PC-3 (cell line): ENCODE data around the gene RIMBP3C. TPM values are rescaled to one million over a fixed set of nuclear protein-coding genes. Genes with fewer than 3 reads are reported as not detected.
"Not testable (repeated sequence)": the region's sequence is repeated elsewhere in the genome, so short reads cannot be mapped to it uniquely, and the experiment has no call there.

Experiments used
- ATAC-seq: fragments of 200-7000 bp; cut with Tn5 transposase; 2 replicates; pipeline ENCODE4 v1.9.1; 2020; ENCODE audit warnings: mild to moderate bottlenecking, moderate library complexity
- BruUV-seq: library from RNA; stranded (reverse); fragments of 400-500 nt; replicated peaks from 2 replicates; lab custom pipeline; 2021; lab: Mats Ljungman, UMichigan
- CTCF ChIA-PET: fragments of 300-600 bp; sonication (Branson Sonifier 250); formaldehyde crosslinking; loops from one replicate; lab custom pipeline; 2022; ENCODE audit warnings: antibody characterized with exemption; lab: Charles Lee
- POLR2A ChIA-PET: fragments of 300-600 bp; sonication (Branson Sonifier 250); formaldehyde crosslinking; loops from one replicate; lab custom pipeline; 2022; ENCODE audit warnings: antibody characterized with exemption; ENCODE audit not compliant: unreplicated experiment; lab: Charles Lee
- DNase-seq: peaks from one replicate; pipeline ENCODE4 v3.0.0-alpha.2; 2015
- H2AFZ ChIP-seq: fragments of 300-600 bp; sonication (generic); 2 replicates; pipeline ENCODE4 v1.6.0; 2016; ENCODE audit warnings: antibody characterized with exemption, low read length
- H3F3A ChIP-seq: fragments of 300-600 bp; sonication (generic); one replicate; pipeline ENCODE4 v1.6.0; 2017; ENCODE audit warnings: antibody characterized with exemption, low read length, control low read depth, mild to moderate bottlenecking; ENCODE audit not compliant: unreplicated experiment
- H3K27ac ChIP-seq: fragments of 300-600 bp; sonication (generic); 2 replicates; pipeline ENCODE4 v1.5.1; 2016; ENCODE audit warnings: mild to moderate bottlenecking, low read length
- H3K27me3 ChIP-seq: fragments of 300-600 bp; sonication (generic); 2 replicates; pipeline ENCODE4 v1.6.1; 2016; ENCODE audit warnings: low read length, mixed read lengths
- H3K36me3 ChIP-seq: fragments of 300-600 bp; sonication (generic); 2 replicates; pipeline ENCODE4 v1.6.1; 2016; ENCODE audit warnings: low read depth, mixed run types, low read length, mixed read lengths
- H3K4me1 ChIP-seq: fragments of 300-600 bp; sonication (generic); 2 replicates; pipeline ENCODE4 v1.5.1; 2016; ENCODE audit warnings: low read length; ENCODE audit not compliant: insufficient read depth
- H3K4me2 ChIP-seq: fragments of 300-600 bp; sonication (generic); 2 replicates; pipeline ENCODE4 v1.6.0; 2016; ENCODE audit warnings: low read length
- H3K4me3 ChIP-seq: fragments of 300-600 bp; sonication (generic); 2 replicates; pipeline ENCODE4 v1.5.1; 2016; ENCODE audit warnings: mild to moderate bottlenecking, low read length, mixed read lengths
- H3K79me2 ChIP-seq: fragments of 300-600 bp; sonication (generic); 2 replicates; pipeline ENCODE4 v1.6.1; 2017; ENCODE audit warnings: low read length, mixed read lengths
- H3K9ac ChIP-seq: fragments of 300-600 bp; sonication (generic); 2 replicates; pipeline ENCODE4 v1.6.0; 2016; ENCODE audit warnings: mild to moderate bottlenecking, low read length
- H3K9me2 ChIP-seq: fragments of 300-600 bp; sonication (generic); replicated peaks from 2 replicates; pipeline ENCODE4 v1.6.1; 2016; ENCODE audit warnings: mixed run types, low read length, mixed read lengths
- H3K9me3 ChIP-seq: fragments of 300-600 bp; sonication (generic); 2 replicates; pipeline ENCODE4 v1.6.1; 2016; ENCODE audit warnings: low read length, mixed read lengths
- H4K20me1 ChIP-seq: fragments of 300-600 bp; sonication (generic); 2 replicates; pipeline ENCODE4 v1.6.1; 2016; ENCODE audit warnings: low read length, mixed read lengths
- intact Hi-C: fragments of 100-400 bp; cut with micrococcal nuclease; formaldehyde crosslinking; loops from 2 replicates; pipeline ENCODE4 v1.9.0; 2023
- total RNA-seq: library from RNA; depleted of rRNA; stranded (reverse); fragments of >200 nt; gene quantifications from 2 replicates; pipeline ENCODE4 v1.2.3, GENCODE V29; 2014

The RIMBP3C gene
- total RNA-seq, 1 experiment from 2014 or later = not detected

GRCh38 chr22:21526705-21527500 is 24.4 kb downstream of the RIMBP3C start:
- POLR2A ChIA-PET, H3K79me2 ChIP-seq, H4K20me1 ChIP-seq, H2AFZ ChIP-seq, ATAC-seq, CTCF ChIA-PET, H3K9ac ChIP-seq, H3K4me1 ChIP-seq, DNase-seq, BruUV-seq, intact Hi-C loops, H3K9me2 ChIP-seq, H3F3A ChIP-seq, H3K27ac ChIP-seq, H3K4me2 ChIP-seq, H3K27me3 ChIP-seq, H3K9me3 ChIP-seq, H3K36me3 ChIP-seq, H3K4me3 ChIP-seq: not testable (repeated sequence)

- H3K27ac ChIP-seq, DNase-seq, H3K4me1 ChIP-seq, CTCF ChIA-PET, intact Hi-C loops, POLR2A ChIA-PET, H4K20me1 ChIP-seq, BruUV-seq, H3K9me3 ChIP-seq, H3F3A ChIP-seq, H3K4me3 ChIP-seq, H3K36me3 ChIP-seq, H3K9ac ChIP-seq, H2AFZ ChIP-seq, H3K79me2 ChIP-seq, H3K4me2 ChIP-seq, H3K27me3 ChIP-seq, H3K9me2 ChIP-seq: not testable (repeated sequence)
- ATAC-seq = peak; percentile 54
These were observed 34.1 kb downstream of the RIMBP3C start for GRCh38 chr22:21516970-21517764.

GRCh38 chr22:21516522-21516921 is 34.7 kb downstream of the RIMBP3C start:
- H3K79me2 ChIP-seq, intact Hi-C loops, H3K9me3 ChIP-seq, H4K20me1 ChIP-seq, H3F3A ChIP-seq, CTCF ChIA-PET, H3K27me3 ChIP-seq, H3K4me3 ChIP-seq, BruUV-seq, ATAC-seq, H3K27ac ChIP-seq, DNase-seq, H3K4me2 ChIP-seq, H3K9me2 ChIP-seq, H3K4me1 ChIP-seq, H3K36me3 ChIP-seq, H3K9ac ChIP-seq, H2AFZ ChIP-seq, POLR2A ChIA-PET: not testable (repeated sequence)

GRCh38 chr22:21515234-21515633 is 36.0 kb downstream of the RIMBP3C start:
- H3K4me1 ChIP-seq, POLR2A ChIA-PET, H3K27ac ChIP-seq, H3K27me3 ChIP-seq, H3K36me3 ChIP-seq, H2AFZ ChIP-seq, intact Hi-C loops, H3F3A ChIP-seq, DNase-seq, H3K4me2 ChIP-seq, H3K4me3 ChIP-seq, H4K20me1 ChIP-seq, BruUV-seq, H3K9me2 ChIP-seq, H3K9ac ChIP-seq, H3K9me3 ChIP-seq, H3K79me2 ChIP-seq, CTCF ChIA-PET: not testable (repeated sequence)
- peak; percentile 65 for ATAC-seq

GRCh38 chr22:21514117-21514516 is 37.1 kb downstream of the RIMBP3C start:
- peak; percentile 52 for ATAC-seq
- H2AFZ ChIP-seq, H3K4me1 ChIP-seq, H4K20me1 ChIP-seq, H3K27me3 ChIP-seq, BruUV-seq, H3K9me3 ChIP-seq, H3K9ac ChIP-seq, H3K79me2 ChIP-seq, DNase-seq, H3K4me3 ChIP-seq, H3F3A ChIP-seq, POLR2A ChIA-PET, intact Hi-C loops, H3K9me2 ChIP-seq, H3K27ac ChIP-seq, H3K36me3 ChIP-seq, H3K4me2 ChIP-seq, CTCF ChIA-PET: not testable (repeated sequence)

GRCh38 chr22:21512022-21512421 is 39.2 kb downstream of the RIMBP3C start:
- ATAC-seq, H3K4me3 ChIP-seq, H3K79me2 ChIP-seq, H3K9me3 ChIP-seq, H3K36me3 ChIP-seq, H3K9me2 ChIP-seq, BruUV-seq, H4K20me1 ChIP-seq, POLR2A ChIA-PET, H3K27ac ChIP-seq, DNase-seq, H3K9ac ChIP-seq, H3K4me2 ChIP-seq, H3K27me3 ChIP-seq, intact Hi-C loops, H2AFZ ChIP-seq, H3K4me1 ChIP-seq, CTCF ChIA-PET, H3F3A ChIP-seq: not testable (repeated sequence)
